HCT116 (cell line): Measurements from ENCODE around the gene NUDT8.

Experiments used
- CBX3 ChIP-seq: IDR thresholded peaks from 2 replicates; pipeline ENCODE4 v1.6.1; 2012; ENCODE audit warnings: low read depth
- CEBPB ChIP-seq: IDR thresholded peaks from 2 replicates; pipeline ENCODE4 v1.6.1; 2012; ENCODE audit warnings: low read depth
- POLR2A ChIP-seq: IDR thresholded peaks from 2 replicates; pipeline ENCODE4 v1.7.0; 2011; ENCODE audit warnings: borderline replicate concordance; ENCODE audit not compliant: insufficient read depth, insufficient read length; ENCODE audit errors: extremely low read depth
- POLR2AphosphoS5 ChIP-seq: IDR thresholded peaks from 2 replicates; pipeline ENCODE4 v1.6.1; 2011; ENCODE audit warnings: mild to moderate bottlenecking, low read depth, low read length, moderate library complexity
- RAD21 ChIP-seq: IDR thresholded peaks from 2 replicates; pipeline ENCODE4 v1.6.1; 2012; ENCODE audit warnings: low read depth, mild to moderate bottlenecking
- ZBTB33 ChIP-seq: IDR thresholded peaks from 2 replicates; pipeline ENCODE4 v1.6.1; 2011; ENCODE audit warnings: mild to moderate bottlenecking, low read length, moderate library complexity; ENCODE audit not compliant: insufficient replicate concordance; ENCODE audit errors: extremely low read depth

- no peak for TF ChIP-seq POLR2A
- TF ChIP-seq CBX3, result no peak
- TF ChIP-seq RAD21, result no peak
- TF ChIP-seq POLR2AphosphoS5, result no peak
- TF ChIP-seq CEBPB, result no peak
- TF ChIP-seq ZBTB33, result no peak
These were observed 4.9 kb upstream of the NUDT8 start for GRCh38 chr11:67634366-67635230.
